NB4 (cell line): Measurements from ENCODE around the gene MAGEB3.

Source experiments
- CTCF ChIP-seq: IDR thresholded peaks from one replicate; pipeline ENCODE4 v1.5.1; 2012; ENCODE audit warnings: low read depth, low read length
- MAX ChIP-seq: IDR thresholded peaks from 2 replicates; pipeline ENCODE4 v1.6.1; 2011; ENCODE audit warnings: low read depth, low read length
- POLR2A ChIP-seq: IDR thresholded peaks from 2 replicates; pipeline ENCODE4 v1.6.1; 2011; ENCODE audit warnings: mild to moderate bottlenecking; ENCODE audit not compliant: insufficient read length; ENCODE audit errors: extremely low read depth

GRCh38 chrX:30230395-30230794, at the start of gene MAGEB3:
- TF ChIP-seq CTCF (no peak), POLR2A (no peak), MAX (no peak)
